ENCODE results near the gene DNPEP.

DNA sequence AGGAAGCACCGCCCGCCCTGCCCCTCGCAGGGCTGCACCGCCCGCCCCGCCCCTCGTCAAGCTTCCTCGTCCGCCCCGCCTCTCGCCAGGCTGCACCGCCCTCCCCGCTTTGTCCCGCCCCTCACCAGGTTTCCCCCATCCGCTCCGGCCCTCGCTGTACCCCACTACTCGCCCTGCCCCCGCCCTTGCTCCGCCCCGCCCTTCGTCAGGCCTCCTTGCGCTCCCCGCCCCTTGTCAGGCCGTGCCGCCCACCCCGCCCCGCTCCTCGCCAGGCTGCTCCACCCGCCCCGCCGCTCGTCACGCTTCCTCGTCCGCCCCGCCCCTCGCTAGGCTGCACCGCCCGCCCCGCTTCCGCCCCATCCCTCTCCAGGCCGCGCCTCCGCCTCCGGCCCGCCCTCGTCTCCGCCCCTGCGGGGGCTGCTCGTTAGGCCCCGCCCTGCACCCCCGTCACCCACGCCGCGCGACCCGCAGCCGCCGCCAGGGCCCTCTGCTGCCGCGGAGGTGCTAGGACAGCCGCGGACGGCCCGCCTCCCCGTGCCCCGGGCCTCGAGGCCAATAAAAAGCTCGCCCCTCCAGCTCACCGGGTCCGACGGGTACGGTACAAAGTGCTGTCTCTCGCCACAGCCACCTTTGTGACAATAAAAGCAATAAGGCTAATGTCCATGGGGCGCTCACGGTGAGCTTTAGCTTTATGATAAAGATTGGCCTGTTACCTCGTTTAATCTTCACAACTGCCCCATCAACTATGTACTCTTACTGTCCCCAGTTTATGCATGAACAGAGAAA is 602 bp upstream of the DNPEP start:
- TF ChIP-seq EP300 (IDR thresholded peaks at IDR 0.05) (no peak), POLR2A (IDR thresholded peaks at IDR 0.05; ENCODE audit: low read depth) (no peak)

Data from esophagus muscularis mucosa (tissue), 2 donors.